Gastroesophageal sphincter (tissue), 4 donors: ENCODE data around the gene PHF21B. TPM values are rescaled to one million over a fixed set of nuclear protein-coding genes. Genes with fewer than 3 reads are reported as not detected.

ENCODE experiments used
- ATAC-seq: fragments of 150-250 bp; one replicate; pipeline ENCODE4 v1.9.1; 2016; ENCODE audit warnings: mild to moderate bottlenecking, moderate library complexity
- H3K27ac ChIP-seq, 4 donors: fragments of 200-600 bp; sonication (generic) in 3 of 4; 1 replicate in 3 of 4; 2 replicates in 1 of 4; pipeline ENCODE4 v1.5.1; 2016 to 2019
- H3K27me3 ChIP-seq: fragments of 200-600 bp; sonication (generic); one replicate; pipeline ENCODE4 v1.5.1; 2019
- H3K36me3 ChIP-seq, 2 donors: fragments of 200-600 bp; sonication (generic); one replicate each; pipeline ENCODE4 v1.5.1; 2019; ENCODE audit warnings: control low read depth in 1 of 2
- H3K4me1 ChIP-seq, 3 donors: fragments of 200-600 bp; sonication (generic); 1 replicate in 2 of 3; 2 replicates in 1 of 3; pipeline ENCODE4 v1.5.1; 2016 to 2019; ENCODE audit warnings: control low read depth in 2 of 3
- H3K4me3 ChIP-seq, 2 donors: fragments of 200-600 bp; sonication (generic); one replicate each; pipeline ENCODE4 v1.5.1; 2019; ENCODE audit warnings: mild to moderate bottlenecking in 1 of 2, moderate library complexity in 1 of 2
- H3K9me3 ChIP-seq, 3 donors: fragments of 200-600 bp; sonication (generic); one replicate each; pipeline ENCODE4 v1.5.1; 2017 to 2019; ENCODE audit warnings: control low read depth in 2 of 3
- EP300 ChIP-seq: sonication (generic); formaldehyde crosslinking; IDR thresholded peaks from one replicate; pipeline ENCODE4 v1.6.1; 2017; ENCODE audit warnings: antibody characterized with exemption, mild to moderate bottlenecking
- POLR2A ChIP-seq, 2 donors: fragments of 450-650 bp; IDR thresholded peaks; one replicate each; pipeline ENCODE4 v1.6.1; 2017; ENCODE audit warnings: antibody characterized with exemption in 2 of 2, mild to moderate bottlenecking in 2 of 2, moderate library complexity in 1 of 2
- POLR2AphosphoS5 ChIP-seq: sonication (generic); formaldehyde crosslinking; IDR thresholded peaks from one replicate; pipeline ENCODE4 v1.6.1; 2017; ENCODE audit warnings: antibody characterized with exemption
- WGBS, 2 donors: methylation state at CpG; one replicate each; pipeline ENCODE4 v1.1.5; 2018; ENCODE audit warnings: low coverage in 1 of 2; 5-methylcytosine and 5-hydroxymethylcytosine counted together
- total RNA-seq, 4 donors: library from RNA; depleted of rRNA; stranded (reverse); fragments of >200 nt; gene quantifications; one replicate each; pipeline ENCODE4 v1.1.0, GENCODE V29; 2016
- TF ChIP-seq, protein P1 (sequence below), 4 experiments: fragments of 200-600 bp in 2 of 4; fragments of 450-650 bp in 2 of 4; sonication (generic) in 1 of 4; IDR thresholded peaks; one replicate each; pipeline ENCODE4 v1.5.1; 2017 to 2019; ENCODE audit warnings: antibody characterized with exemption in 4 of 4, mild to moderate bottlenecking in 2 of 4, moderate library complexity in 2 of 4

Gene PHF21B
- total RNA-seq, 4 donors from 2014 or later: 0.31 to 5.1 (median 1.4) TPM

DNA sequence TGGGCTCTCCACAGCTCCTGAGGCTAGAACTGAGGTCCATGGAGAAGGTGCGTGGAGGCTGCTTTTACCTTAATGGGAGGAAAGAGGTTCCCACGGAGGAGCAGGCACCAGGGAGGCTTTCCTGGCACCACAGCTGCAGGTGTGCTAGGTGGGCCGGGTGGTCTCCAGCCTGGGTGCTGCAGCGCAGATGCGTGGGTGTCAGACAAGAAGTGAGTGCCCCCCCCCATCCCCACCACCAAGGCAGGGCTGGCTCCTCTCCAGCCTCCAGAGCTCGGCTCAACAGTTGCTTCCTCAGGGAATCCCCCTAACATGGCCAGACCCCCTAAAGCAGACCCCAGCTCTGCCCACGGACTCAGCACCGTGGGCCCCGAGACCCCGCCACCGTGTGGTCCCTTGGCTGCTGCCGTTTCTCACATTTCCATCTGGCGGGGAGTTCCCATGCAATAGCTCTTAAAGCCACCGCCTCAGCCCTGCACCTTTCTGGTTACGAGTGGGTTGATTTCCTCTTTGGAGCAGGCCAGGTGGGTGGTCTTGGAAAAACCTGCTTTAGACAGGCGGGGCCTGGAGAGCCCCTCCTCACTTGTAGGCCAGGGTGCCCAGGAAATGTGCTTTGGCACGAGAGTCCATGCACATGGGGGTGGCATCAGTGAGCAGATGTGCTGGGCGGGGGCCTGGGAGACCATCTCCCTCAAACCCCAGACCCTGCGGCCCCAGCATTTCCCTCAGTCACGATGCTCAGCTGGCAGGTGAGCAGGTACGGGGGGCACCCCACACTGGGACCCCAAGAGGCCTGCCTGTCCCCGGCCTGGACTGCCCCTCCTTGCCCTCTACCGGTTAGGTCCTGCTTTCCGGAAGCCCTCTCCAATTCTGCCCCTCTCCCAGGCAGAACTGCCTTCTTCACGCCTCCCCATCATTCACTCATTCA is 163.7 kb downstream of the PHF21B start:
- TF ChIP-seq, protein P1, sequence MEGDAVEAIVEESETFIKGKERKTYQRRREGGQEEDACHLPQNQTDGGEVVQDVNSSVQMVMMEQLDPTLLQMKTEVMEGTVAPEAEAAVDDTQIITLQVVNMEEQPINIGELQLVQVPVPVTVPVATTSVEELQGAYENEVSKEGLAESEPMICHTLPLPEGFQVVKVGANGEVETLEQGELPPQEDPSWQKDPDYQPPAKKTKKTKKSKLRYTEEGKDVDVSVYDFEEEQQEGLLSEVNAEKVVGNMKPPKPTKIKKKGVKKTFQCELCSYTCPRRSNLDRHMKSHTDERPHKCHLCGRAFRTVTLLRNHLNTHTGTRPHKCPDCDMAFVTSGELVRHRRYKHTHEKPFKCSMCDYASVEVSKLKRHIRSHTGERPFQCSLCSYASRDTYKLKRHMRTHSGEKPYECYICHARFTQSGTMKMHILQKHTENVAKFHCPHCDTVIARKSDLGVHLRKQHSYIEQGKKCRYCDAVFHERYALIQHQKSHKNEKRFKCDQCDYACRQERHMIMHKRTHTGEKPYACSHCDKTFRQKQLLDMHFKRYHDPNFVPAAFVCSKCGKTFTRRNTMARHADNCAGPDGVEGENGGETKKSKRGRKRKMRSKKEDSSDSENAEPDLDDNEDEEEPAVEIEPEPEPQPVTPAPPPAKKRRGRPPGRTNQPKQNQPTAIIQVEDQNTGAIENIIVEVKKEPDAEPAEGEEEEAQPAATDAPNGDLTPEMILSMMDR (IDR thresholded peaks at IDR 0.05): no peak
- TF ChIP-seq POLR2AphosphoS5: no peak
- no peak for TF ChIP-seq EP300
- no peak for TF ChIP-seq POLR2A (IDR thresholded peaks at IDR 0.05)
- WGBS, 2 donors: 83% methylated on average over 4 of the region's 25 CpGs; no CpG with 5 or more reads in 1 of the 2 donors
- H3K27me3 ChIP-seq: peaks cover 24% of the 10 kb centered on the region
- no peak overlapping the region for H3K4me3 ChIP-seq
- H3K9me3 ChIP-seq: peaks cover 0 to 24% (median 0%) of the 10 kb centered on the region in 3 donors
- H3K4me1 ChIP-seq: no peaks in the 10 kb centered on the region
- H3K27ac ChIP-seq: no peak overlapping the region
- ATAC-seq: no peak
- no peaks in the 10 kb centered on the region for H3K36me3 ChIP-seq

DNA sequence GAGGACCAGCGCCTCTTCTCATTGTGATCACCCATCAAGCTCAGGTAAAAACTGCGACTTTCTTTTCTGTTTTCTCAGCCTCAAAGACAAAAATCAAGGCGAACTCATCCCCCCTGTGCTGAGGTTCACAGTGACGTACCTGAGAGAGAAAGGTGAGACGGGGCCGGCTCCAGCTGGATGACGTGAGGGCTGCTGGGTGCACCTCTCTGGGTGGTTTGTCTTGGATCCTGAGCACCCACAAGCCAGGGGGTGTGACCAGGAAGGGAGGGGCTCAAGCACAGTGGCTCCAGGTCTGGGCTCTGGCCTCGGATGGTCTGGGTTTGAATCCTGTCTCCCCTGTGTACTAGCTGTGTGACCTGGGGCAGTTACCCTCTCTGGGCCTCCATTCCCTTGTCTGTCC is 164.6 kb downstream of the PHF21B start:
- H3K27me3 ChIP-seq: peaks cover 31% of the 10 kb centered on the region
- no peak for ATAC-seq
- H3K4me3 ChIP-seq: no peak overlapping the region
- H3K4me1 ChIP-seq: no peaks in the 10 kb centered on the region
- 94 to 100% methylated on average over 1 to 2 of the region's 8 CpGs for WGBS, 2 donors
- no peaks in the 10 kb centered on the region for H3K36me3 ChIP-seq
- H3K9me3 ChIP-seq: peaks cover 0 to 24% (median 0%) of the 10 kb centered on the region in 3 donors
- TF ChIP-seq, protein P1 (IDR thresholded peaks at IDR 0.05): no peak
- no peak for TF ChIP-seq POLR2A (IDR thresholded peaks at IDR 0.05)
- TF ChIP-seq POLR2AphosphoS5: no peak
- TF ChIP-seq EP300: no peak
- no peak overlapping the region for H3K27ac ChIP-seq

DNA sequence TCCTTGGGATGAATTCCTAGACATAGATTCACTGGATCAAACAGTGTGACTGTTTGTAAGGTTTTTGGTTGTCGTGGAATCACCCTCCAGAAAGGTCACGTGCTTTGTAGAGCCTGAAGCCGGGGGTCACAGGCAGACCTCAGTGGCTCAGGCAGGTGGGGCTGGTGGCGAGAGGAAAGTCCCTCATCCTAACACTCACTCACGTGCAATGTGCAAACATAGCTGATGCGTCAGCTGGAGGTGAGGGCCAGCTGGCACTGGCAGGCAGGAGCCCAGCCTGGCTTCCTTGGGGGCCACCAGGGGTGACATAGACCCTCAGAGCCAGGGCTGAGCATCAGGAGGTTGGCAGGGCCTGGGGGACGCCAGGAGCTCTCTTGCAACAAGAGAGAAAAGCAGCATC is 167.4 kb downstream of the PHF21B start:
- H3K4me1 ChIP-seq: no peaks in the 10 kb centered on the region
- no peak overlapping the region for H3K27ac ChIP-seq
- WGBS, 2 donors: 75 to 81% methylated on average over 2 to 4 of the region's 7 CpGs
- peaks cover 49% of the 10 kb centered on the region for H3K27me3 ChIP-seq
- no peak overlapping the region for H3K4me3 ChIP-seq
- H3K9me3 ChIP-seq: peaks cover 0 to 24% (median 0%) of the 10 kb centered on the region in 3 donors
- ATAC-seq: no peak
- TF ChIP-seq POLR2A (IDR thresholded peaks at IDR 0.05) (no peak), EP300 (no peak), POLR2AphosphoS5 (no peak)
- TF ChIP-seq, protein P1 (IDR thresholded peaks at IDR 0.05): no peak
- no peaks in the 10 kb centered on the region for H3K36me3 ChIP-seq

DNA sequence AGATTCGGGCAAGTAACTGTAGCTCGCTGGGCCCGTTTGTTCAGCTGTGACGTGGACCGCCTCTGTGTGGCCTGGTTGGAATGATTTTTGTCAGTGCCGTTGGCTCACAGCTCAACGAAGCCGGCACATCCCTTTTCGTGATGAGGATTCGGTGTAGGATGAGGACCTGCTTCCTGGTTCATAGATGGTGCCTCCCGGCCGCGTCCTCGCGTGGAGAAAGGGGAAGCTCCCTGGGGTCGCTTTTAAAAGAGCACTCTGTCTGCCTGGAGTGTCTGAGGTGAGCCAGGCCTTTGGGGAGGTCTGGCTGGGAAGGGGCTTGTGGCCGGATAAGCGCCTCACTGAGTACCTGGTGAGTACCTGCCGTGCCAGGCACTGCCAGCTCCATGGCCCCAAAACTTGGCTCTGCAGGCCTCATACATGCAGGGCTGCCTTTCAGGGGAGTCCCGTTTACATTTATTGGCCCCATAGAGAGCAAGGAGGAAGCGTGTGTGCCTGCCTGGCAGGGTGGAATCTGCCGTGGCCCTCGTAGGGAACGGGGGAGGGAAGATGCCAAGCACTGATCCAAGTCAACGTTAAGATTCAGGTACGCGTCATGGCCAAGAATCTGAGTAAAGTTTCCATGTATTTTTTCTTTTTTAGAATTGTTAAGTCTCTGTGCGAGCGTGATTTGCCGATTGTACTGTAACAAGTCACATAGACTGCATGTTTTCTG is 169.0 kb downstream of the PHF21B start:
- Histone ChIP-seq H3K36me3 (no peaks in the 10 kb centered on the region), H3K9me3 (peaks cover 0 to 27% (median 0%) of the 10 kb centered on the region in 3 donors), H3K27ac (no peak overlapping the region), H3K4me1 (no peaks in the 10 kb centered on the region), H3K4me3 (no peak overlapping the region), H3K27me3 (peaks cover 56% of the 10 kb centered on the region)
- TF ChIP-seq, protein P1 (IDR thresholded peaks at IDR 0.05): no peak
- TF ChIP-seq POLR2A (IDR thresholded peaks at IDR 0.05) (no peak), EP300 (no peak), POLR2AphosphoS5 (no peak)
- no peak for ATAC-seq
- WGBS, 2 donors: 81 to 90% methylated on average over 3 to 9 of the region's 30 CpGs
